Neuron (in vitro differentiated cells): ENCODE results near the gene ZDHHC5.
"Not testable (repeated sequence)": the region's sequence is repeated elsewhere in the genome, so short reads cannot be mapped to it uniquely, and the experiment has no call there.

ENCODE experiments used
- H2AFZ ChIP-seq: one replicate; pipeline ENCODE4 v1.6.1; 2013; ENCODE audit warnings: low read depth, mild to moderate bottlenecking, inconsistent platforms, low read length, moderate library complexity
- H3K27me3 ChIP-seq: one replicate; pipeline ENCODE4 v1.6.1; 2013; ENCODE audit warnings: low read length; ENCODE audit not compliant: insufficient read depth
- H3K36me3 ChIP-seq: one replicate; pipeline ENCODE4 v1.6.1; 2013; ENCODE audit warnings: low read length; ENCODE audit not compliant: insufficient read depth
- H3K4me1 ChIP-seq: one replicate; pipeline ENCODE4 v1.6.1; 2013; ENCODE audit warnings: low read length; ENCODE audit not compliant: insufficient read depth
- H3K4me3 ChIP-seq: 2 replicates; pipeline ENCODE4 v1.5.1; 2013; ENCODE audit warnings: mild to moderate bottlenecking, low read length, moderate library complexity
- H3K9me3 ChIP-seq: one replicate; pipeline ENCODE4 v1.6.1; 2013; ENCODE audit warnings: low read length

The ZDHHC5 gene

GRCh38 chr11:57700425-57700824 lies 32.5 kb downstream of the ZDHHC5 start:
- Histone ChIP-seq H3K4me1 (no peaks in the 10 kb centered on the region), H3K9me3 (no peaks in the 10 kb centered on the region), H3K4me3 (no peak overlapping the region), H3K36me3 (peaks cover 81% of the 10 kb centered on the region), H3K27me3 (no peaks in the 10 kb centered on the region), H2AFZ (no peak overlapping the region)

DNA sequence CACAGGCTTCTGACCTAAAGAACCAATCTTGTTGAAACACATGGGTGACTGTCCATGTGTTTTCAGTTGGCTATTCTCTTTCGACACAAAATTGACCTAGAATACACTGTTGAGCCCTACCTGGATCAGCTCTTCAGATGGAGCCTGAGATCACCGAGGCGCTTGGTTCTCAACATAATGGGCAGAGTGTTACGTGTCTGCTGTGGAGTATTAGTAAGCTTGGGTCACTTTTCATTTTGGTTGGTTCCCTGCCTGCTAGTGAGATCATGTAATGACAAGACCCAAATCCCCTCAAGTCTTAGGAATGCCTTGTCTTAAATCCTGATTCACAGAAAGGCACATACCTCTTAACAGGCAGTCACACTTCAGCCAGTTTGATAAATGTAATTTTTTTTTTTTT lies 35.4 kb downstream of the ZDHHC5 start:
- H3K4me1 ChIP-seq: no peaks in the 10 kb centered on the region
- H3K27me3 ChIP-seq: no peaks in the 10 kb centered on the region
- H3K4me3 ChIP-seq: no peak overlapping the region
- H2AFZ ChIP-seq: no peak overlapping the region
- H3K36me3 ChIP-seq: peaks cover 72% of the 10 kb centered on the region
- no peaks in the 10 kb centered on the region for H3K9me3 ChIP-seq

GRCh38 chr11:57704932-57705331 lies 37.0 kb downstream of the ZDHHC5 start:
- H3K4me1 ChIP-seq: no peaks in the 10 kb centered on the region
- peaks cover 56% of the 10 kb centered on the region for H3K36me3 ChIP-seq
- no peaks in the 10 kb centered on the region for H3K9me3 ChIP-seq
- no peak overlapping the region for H3K4me3 ChIP-seq
- H3K27me3 ChIP-seq: no peaks in the 10 kb centered on the region
- H2AFZ ChIP-seq: no peak overlapping the region

- H2AFZ ChIP-seq, H3K27me3 ChIP-seq, H3K4me3 ChIP-seq, H3K4me1 ChIP-seq, H3K9me3 ChIP-seq: not testable (repeated sequence)
- H3K36me3 ChIP-seq: peaks cover 52% of the 10 kb centered on the region
Observed at GRCh38 chr11:57705432-57705831, 37.5 kb downstream of the ZDHHC5 start.

- H3K4me3 ChIP-seq: no peak overlapping the region
- H2AFZ ChIP-seq: no peak overlapping the region
- peaks cover 20% of the 10 kb centered on the region for H3K36me3 ChIP-seq
- no peaks in the 10 kb centered on the region for H3K9me3 ChIP-seq
- peaks cover 23% of the 10 kb centered on the region for H3K4me1 ChIP-seq
- H3K27me3 ChIP-seq: no peaks in the 10 kb centered on the region
Observed at GRCh38 chr11:57709802-57710367, 42.0 kb downstream of the ZDHHC5 start.

- Histone ChIP-seq H3K27me3 (no peaks in the 10 kb centered on the region), H3K9me3 (no peaks in the 10 kb centered on the region), H3K4me1 (peaks cover 23% of the 10 kb centered on the region), H3K36me3 (peaks cover 15% of the 10 kb centered on the region), H2AFZ (peak within 1 kb of the TSS; percentile 27), H3K4me3 (peak within 1 kb of the TSS; percentile 67)
Observed at GRCh38 chr11:57711414-57712255, 43.7 kb downstream of the ZDHHC5 start, which contains the start of gene MED19. Gene MED19, minus strand, starts transcription at chr11:57712215. Its CDS starts 36 bp downstream, at chr11:57712179.

GRCh38 chr11:57712256-57713150 lies 44.6 kb downstream of the ZDHHC5 start, which contains the start of gene TMX2:
Gene TMX2, plus strand, starts transcription at chr11:57712593. Its CDS starts 26 bp downstream, at chr11:57712619.
- peaks cover 23% of the 10 kb centered on the region for H3K4me1 ChIP-seq
- peaks cover 10% of the 10 kb centered on the region for H3K36me3 ChIP-seq
- H3K9me3 ChIP-seq: no peaks in the 10 kb centered on the region
- H2AFZ ChIP-seq: peak within 1 kb of the TSS; percentile 27
- H3K27me3 ChIP-seq: no peaks in the 10 kb centered on the region
- H3K4me3 ChIP-seq: peak within 1 kb of the TSS; percentile 67

- peaks cover 4% of the 10 kb centered on the region for H3K9me3 ChIP-seq
- peaks cover 23% of the 10 kb centered on the region for H3K4me1 ChIP-seq
- peaks cover 12% of the 10 kb centered on the region for H3K36me3 ChIP-seq
- peak overlapping the region; percentile 67 for H3K4me3 ChIP-seq
- H2AFZ ChIP-seq: no peak overlapping the region
- no peaks in the 10 kb centered on the region for H3K27me3 ChIP-seq
Observed at GRCh38 chr11:57713835-57714234, 45.9 kb downstream of the ZDHHC5 start.

- H3K27me3 ChIP-seq, H3K4me3 ChIP-seq, H2AFZ ChIP-seq, H3K9me3 ChIP-seq: not testable (repeated sequence)
- peaks cover 20% of the 10 kb centered on the region for H3K36me3 ChIP-seq
- H3K4me1 ChIP-seq: peaks cover 13% of the 10 kb centered on the region
Observed at GRCh38 chr11:57716726-57717125, 48.8 kb downstream of the ZDHHC5 start.

DNA sequence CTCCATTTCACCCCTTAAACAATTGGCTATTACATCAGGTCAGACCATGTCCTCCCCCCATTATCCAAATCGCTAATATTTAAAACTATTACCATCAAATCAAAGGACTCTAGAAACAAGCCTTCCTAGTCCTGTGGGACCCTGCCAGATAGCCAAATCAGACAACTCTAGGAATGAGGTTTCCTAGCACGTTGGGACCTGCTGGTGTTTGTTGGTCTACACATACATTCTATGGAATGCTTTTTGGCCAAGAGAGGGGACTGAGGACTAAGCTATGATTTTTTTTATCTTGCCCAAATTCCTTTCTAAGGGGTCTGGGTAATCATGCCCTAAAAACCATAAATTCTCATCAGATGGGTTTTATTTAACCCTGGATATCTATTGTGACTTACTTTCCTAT lies 59.3 kb downstream of the ZDHHC5 start:
- Histone ChIP-seq H2AFZ (no peak overlapping the region), H3K36me3 (peaks cover 14% of the 10 kb centered on the region), H3K9me3 (no peaks in the 10 kb centered on the region), H3K4me1 (no peaks in the 10 kb centered on the region), H3K4me3 (no peak overlapping the region), H3K27me3 (no peaks in the 10 kb centered on the region)

DNA sequence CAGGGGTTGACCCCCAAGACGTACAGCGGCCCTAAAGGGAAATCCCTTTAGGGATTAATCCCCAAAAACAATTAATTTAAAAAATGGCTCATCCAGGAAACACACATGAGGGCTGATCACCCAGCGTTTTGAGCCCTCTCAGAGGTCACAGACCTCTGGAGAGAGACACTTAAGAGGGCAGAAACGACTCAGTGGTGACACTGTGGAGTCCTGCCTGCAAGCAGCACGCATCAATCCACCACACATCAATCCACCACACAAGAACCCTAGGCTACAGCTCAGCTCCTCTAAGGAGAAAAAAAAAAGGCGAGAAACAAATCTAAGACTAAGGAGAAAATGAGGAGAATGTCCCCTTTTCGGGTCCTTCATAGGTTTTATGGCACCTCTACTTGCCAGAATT lies 60.9 kb downstream of the ZDHHC5 start:
- no peaks in the 10 kb centered on the region for H3K4me1 ChIP-seq
- H3K27me3 ChIP-seq: no peaks in the 10 kb centered on the region
- no peak overlapping the region for H3K4me3 ChIP-seq
- H2AFZ ChIP-seq: no peak overlapping the region
- no peaks in the 10 kb centered on the region for H3K9me3 ChIP-seq
- H3K36me3 ChIP-seq: peaks cover 9% of the 10 kb centered on the region

DNA sequence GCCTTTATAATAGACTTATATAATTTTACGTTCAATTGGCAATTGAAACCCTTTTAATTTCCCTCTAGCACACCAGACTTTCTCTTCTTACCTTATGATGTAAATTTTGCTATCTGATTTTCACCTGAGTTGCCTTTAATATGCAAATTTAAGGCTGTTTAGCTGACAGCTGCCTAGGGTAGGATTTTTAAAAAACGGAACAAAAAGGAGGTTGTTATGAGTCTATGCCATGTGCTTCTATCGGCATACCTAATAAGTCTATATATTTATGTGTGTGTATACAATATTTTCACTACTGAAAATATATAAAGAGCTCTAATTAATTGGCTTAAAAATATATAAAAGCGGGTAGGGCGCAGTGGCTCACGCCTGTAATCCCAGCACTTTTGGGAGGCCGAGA lies 61.6 kb downstream of the ZDHHC5 start:
- Histone ChIP-seq H3K4me1 (no peaks in the 10 kb centered on the region), H3K36me3 (peaks cover 7% of the 10 kb centered on the region), H3K4me3 (no peak overlapping the region), H2AFZ (no peak overlapping the region), H3K27me3 (no peaks in the 10 kb centered on the region), H3K9me3 (no peaks in the 10 kb centered on the region)

DNA sequence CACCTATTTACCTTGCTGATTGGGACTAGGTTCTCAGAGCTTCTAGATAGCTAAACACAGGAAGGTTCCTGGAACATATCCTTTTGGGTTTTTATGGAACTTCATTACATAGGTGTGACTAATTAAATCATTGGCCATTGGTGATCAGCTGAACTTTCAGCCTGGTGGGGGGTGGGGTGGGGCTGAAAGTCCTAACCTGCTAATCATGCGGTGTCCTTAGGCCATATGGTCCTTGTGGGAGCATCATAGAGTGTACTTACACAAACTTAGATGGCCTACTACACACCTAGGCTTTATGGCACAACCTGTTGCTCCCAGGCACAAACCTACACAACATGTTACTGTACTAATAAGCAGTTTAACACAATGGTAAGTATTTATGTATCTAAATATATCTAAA lies 64.7 kb downstream of the ZDHHC5 start:
- Histone ChIP-seq H3K27me3 (no peaks in the 10 kb centered on the region), H3K36me3 (peaks cover 6% of the 10 kb centered on the region), H3K9me3 (no peaks in the 10 kb centered on the region), H3K4me3 (no peak overlapping the region), H2AFZ (no peak overlapping the region), H3K4me1 (no peaks in the 10 kb centered on the region)
